Left ventricle myocardium inferior (tissue), 1 donor: ENCODE data around the gene SH3GL1. TPM values are rescaled to one million over a fixed set of nuclear protein-coding genes. Genes with fewer than 3 reads are reported as not detected.

Experiments used
- DNase-seq: peaks from one replicate; pipeline ENCODE4 v3.0.0-alpha.2; 2020
- H3K27ac ChIP-seq: fragments of 200-600 bp; replicated peaks from 2 replicates; pipeline ENCODE4 v1.8.0; 2021
- H3K27me3 ChIP-seq: fragments of 200-600 bp; 2 replicates; pipeline ENCODE4 v1.8.0; 2021; ENCODE audit warnings: low read depth
- H3K36me3 ChIP-seq: fragments of 200-600 bp; 2 replicates; pipeline ENCODE4 v1.8.0; 2021
- H3K4me1 ChIP-seq: fragments of 200-600 bp; 2 replicates; pipeline ENCODE4 v1.8.0; 2021
- H3K4me3 ChIP-seq: fragments of 200-600 bp; 2 replicates; pipeline ENCODE4 v1.8.0; 2021; ENCODE audit warnings: mild to moderate bottlenecking, moderate library complexity
- H3K9me3 ChIP-seq: fragments of 200-600 bp; replicated peaks from 2 replicates; pipeline ENCODE4 v1.8.0; 2021
- CTCF ChIP-seq: fragments of 200-600 bp; IDR thresholded peaks from 2 replicates; pipeline ENCODE4 v1.8.0; 2021; ENCODE audit warnings: antibody characterized with exemption, mild to moderate bottlenecking, borderline replicate concordance
- intact Hi-C: fragments of 100-400 bp; cut with micrococcal nuclease; formaldehyde crosslinking; loops from one replicate; pipeline ENCODE4 v1.11.0; 2022
- total RNA-seq: library from RNA; stranded (reverse); fragmentation: NEBNext Ultra II Directional; extraction: Animal tissue kit (Norgen Biotek cat#: 25700); gene quantifications from one replicate; pipeline ENCODE4 v1.2.1, GENCODE V29; 2021
- donor health status: DM: no; HTN: yes; CAD: no; lungs with severe emphysema.

The SH3GL1 gene
- total RNA-seq, 1 donor from 2014 or later, result 18.6 TPM

GRCh38 chr19:4414144-4414799 lies 13.9 kb upstream of the SH3GL1 start:
- intact Hi-C loops, result no loop called here
- DNase-seq, result no peak
- no peak overlapping the region for H3K4me3 ChIP-seq
- no peaks in the 10 kb centered on the region for H3K36me3 ChIP-seq
- H3K9me3 ChIP-seq, result no peaks in the 10 kb centered on the region
- no peak for TF ChIP-seq CTCF
- H3K27me3 ChIP-seq, result no peaks in the 10 kb centered on the region
- peak overlapping the region; percentile 12 for H3K27ac ChIP-seq
- peaks cover 8% of the 10 kb centered on the region for H3K4me1 ChIP-seq

- Histone ChIP-seq H3K9me3 (no peaks in the 10 kb centered on the region), H3K4me1 (peaks cover 8% of the 10 kb centered on the region), H3K27me3 (no peaks in the 10 kb centered on the region), H3K27ac (no peak overlapping the region), H3K36me3 (no peaks in the 10 kb centered on the region), H3K4me3 (no peak overlapping the region)
- no peak for DNase-seq
- intact Hi-C loops, result no loop called here
- no peak for TF ChIP-seq CTCF
Measured at GRCh38 chr19:4413588-4413987, 13.2 kb upstream of the SH3GL1 start.

GRCh38 chr19:4409123-4409933 lies 9.0 kb upstream of the SH3GL1 start:
- intact Hi-C loops, result no loop called here
- no peak for DNase-seq

GRCh38 chr19:4406626-4407025 lies 6.3 kb upstream of the SH3GL1 start:
- Histone ChIP-seq H3K4me3 (no peak overlapping the region), H3K36me3 (no peaks in the 10 kb centered on the region), H3K27me3 (no peaks in the 10 kb centered on the region), H3K9me3 (no peaks in the 10 kb centered on the region), H3K4me1 (peaks cover 15% of the 10 kb centered on the region), H3K27ac (no peak overlapping the region)
- DNase-seq, result no peak
- TF ChIP-seq CTCF, result no peak
- intact Hi-C loops, result no loop called here

More at GRCh38 chr19:4409123-4409933, 9.0 kb upstream of the SH3GL1 start:
- Histone ChIP-seq H3K4me1 (no peaks in the 10 kb centered on the region), H3K4me3 (no peak overlapping the region), H3K27me3 (no peaks in the 10 kb centered on the region), H3K36me3 (no peaks in the 10 kb centered on the region), H3K9me3 (no peaks in the 10 kb centered on the region), H3K27ac (no peak overlapping the region)
- no peak for TF ChIP-seq CTCF

GRCh38 chr19:4405977-4406376 lies 5.6 kb upstream of the SH3GL1 start:
- peaks cover 22% of the 10 kb centered on the region for H3K4me1 ChIP-seq
- no peaks in the 10 kb centered on the region for H3K9me3 ChIP-seq
- no peaks in the 10 kb centered on the region for H3K27me3 ChIP-seq
- no peak overlapping the region for H3K4me3 ChIP-seq
- no peak overlapping the region for H3K27ac ChIP-seq
- DNase-seq, result no peak
- H3K36me3 ChIP-seq, result no peaks in the 10 kb centered on the region
- intact Hi-C loops, result no loop called here
- TF ChIP-seq CTCF, result no peak
